Activated naive CD8-positive, alpha-beta T cell treated with anti-CD3 and anti-CD28 coated beads, Interleukin-2, amount 50 U/mL, for 16 hours (primary cell): ENCODE measurements around the gene GRAP.
"Not testable (repeated sequence)": the region's sequence is repeated elsewhere in the genome, so short reads cannot be mapped to it uniquely, and the experiment has no call there.

Experiments
- DNase-seq: peaks from one replicate; pipeline ENCODE4 v3.0.0-alpha.2; 2020; ENCODE audit warnings: low read depth, low spot score

Gene GRAP

DNA sequence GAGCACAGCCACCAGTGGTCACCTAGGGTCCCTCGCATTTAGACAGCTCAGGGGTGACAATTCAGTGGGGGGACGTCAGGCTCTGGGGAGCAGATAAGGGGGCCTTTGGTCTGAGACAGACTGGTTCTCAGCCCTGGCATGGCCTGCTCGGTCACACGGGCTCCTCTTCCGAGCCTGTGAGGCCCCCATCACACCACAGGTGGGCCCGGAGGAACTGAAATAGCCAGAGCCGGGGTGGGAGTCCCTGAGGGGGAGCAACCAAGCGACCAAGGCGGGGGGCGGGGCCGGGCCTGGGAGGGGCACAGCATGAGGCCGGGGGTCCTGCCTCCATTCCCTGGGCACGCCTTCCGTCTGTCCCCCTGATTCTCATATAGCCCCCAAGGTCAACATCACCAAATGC, 4.4 kb downstream of the GRAP start:
- DNase-seq, result not testable (repeated sequence)

DNA sequence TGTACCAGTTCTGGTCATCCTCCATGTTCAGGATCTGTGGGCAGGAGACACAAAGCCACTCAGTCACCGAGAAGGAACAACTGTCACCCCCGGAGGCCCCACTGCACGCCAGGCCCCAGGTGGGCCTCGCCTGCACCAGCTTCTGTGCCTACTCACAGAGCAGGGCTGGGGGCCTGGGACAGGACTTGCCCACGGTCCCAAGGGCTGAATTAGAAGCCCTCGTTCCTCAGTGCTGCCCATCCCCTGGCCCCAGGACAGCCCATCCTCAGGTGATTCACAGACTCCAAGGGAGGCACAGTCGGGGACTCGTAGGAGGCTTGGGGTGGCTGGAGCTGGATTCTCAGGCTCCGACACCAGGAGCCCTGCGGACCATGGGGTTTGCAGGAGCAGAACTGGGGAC, 4.9 kb downstream of the GRAP start:
- not testable (repeated sequence) for DNase-seq

DNA sequence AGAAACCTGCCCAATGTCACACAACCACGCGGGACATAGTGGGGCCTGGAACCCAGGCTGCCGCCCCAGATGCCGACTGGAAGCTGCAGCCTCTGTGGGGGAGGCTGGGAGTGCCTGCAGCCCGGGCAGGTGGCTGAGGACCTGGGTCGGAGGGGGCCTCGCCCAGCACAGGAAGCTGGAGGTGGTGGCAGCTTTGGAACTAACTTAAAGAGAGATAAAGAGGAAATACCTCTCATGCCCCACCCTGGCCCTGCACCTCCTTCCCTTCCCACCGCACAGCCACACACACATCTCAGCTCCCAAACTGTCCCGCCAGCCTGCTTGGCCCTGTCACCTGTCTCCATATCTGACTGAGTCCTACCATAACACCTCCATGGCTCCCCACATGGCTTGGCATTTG, 6.4 kb downstream of the GRAP start:
- not testable (repeated sequence) for DNase-seq

DNA sequence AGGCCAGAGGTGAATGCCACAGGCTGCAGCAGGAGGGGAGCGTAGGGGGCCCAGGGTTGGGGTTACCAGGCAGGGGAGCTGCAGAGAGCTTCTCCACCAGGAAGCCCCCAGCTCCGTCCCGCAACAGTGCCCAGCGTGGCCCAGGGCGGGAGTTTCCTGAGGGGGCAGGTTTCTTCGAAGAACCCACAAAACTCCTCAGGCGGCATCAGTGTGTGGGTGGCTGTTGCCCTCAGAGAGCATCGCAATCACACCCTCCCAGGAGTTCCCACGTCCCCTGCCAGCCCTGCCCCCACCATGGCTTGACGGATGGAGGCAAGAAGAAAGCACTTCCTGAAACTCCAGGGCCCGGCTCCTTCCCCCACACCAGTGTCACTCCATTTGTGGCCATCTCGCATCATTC, 8.0 kb downstream of the GRAP start:
- not testable (repeated sequence) for DNase-seq

DNA sequence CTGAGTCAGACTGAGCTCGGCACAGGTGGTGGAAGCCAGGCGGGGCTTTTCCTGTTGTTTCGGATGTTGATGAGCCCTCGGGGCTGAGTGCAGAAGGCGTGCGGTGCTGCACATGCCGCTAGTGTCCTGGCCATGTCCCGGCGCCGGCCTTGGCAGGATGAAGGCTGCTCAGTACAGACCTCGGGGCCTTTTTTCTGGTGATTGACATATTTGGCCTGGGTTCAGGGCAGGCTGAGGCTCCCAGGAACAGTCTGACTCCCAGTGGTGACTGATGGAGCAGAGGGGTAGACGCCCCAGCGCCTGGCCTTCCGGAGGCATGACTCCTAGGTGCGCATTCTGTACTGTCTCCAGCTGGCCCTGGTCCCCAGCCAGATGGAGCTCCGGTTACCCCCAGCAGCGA, 8.8 kb downstream of the GRAP start:
- DNase-seq, result not testable (repeated sequence)

DNA sequence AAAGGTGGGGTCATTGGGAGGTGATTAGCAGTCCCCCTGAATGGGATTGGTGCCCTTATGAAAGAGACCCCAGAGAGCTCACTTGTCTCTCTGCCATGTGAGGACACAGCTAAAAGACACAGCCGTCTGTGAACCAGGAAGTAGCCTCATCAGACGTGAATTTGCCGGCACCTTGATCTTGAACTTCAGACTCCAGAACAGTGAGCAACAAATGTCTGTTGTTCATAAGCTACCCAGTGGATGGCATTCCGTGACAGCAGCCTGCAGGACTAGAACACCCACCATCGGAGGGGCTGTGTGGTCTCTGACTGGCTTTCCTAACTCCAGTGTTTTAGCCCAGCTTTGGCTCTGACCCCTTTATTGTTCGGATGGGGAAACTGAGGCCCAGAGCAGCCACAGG, 9.2 kb downstream of the GRAP start:
- DNase-seq, result not testable (repeated sequence)

DNA sequence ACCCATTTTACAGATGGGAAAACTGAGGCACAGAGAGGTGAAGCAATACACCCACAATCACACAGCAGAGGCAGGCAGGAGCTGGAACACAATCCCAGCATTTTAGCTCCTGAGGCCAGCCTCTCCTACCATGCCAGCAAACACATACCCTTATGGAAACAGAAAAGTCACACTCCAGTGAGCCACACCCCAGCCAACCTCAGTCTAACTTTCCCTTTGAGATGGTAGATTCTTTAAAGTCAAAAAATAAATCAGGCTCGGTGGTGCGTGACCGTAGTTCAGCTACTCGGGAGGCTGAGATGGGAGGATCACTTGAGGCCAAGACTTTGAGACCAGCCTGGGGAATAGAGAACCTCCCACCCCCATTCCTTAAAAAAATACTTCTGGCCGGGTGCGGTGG, 10.6 kb downstream of the GRAP start:
- DNase-seq, result not testable (repeated sequence)

DNA sequence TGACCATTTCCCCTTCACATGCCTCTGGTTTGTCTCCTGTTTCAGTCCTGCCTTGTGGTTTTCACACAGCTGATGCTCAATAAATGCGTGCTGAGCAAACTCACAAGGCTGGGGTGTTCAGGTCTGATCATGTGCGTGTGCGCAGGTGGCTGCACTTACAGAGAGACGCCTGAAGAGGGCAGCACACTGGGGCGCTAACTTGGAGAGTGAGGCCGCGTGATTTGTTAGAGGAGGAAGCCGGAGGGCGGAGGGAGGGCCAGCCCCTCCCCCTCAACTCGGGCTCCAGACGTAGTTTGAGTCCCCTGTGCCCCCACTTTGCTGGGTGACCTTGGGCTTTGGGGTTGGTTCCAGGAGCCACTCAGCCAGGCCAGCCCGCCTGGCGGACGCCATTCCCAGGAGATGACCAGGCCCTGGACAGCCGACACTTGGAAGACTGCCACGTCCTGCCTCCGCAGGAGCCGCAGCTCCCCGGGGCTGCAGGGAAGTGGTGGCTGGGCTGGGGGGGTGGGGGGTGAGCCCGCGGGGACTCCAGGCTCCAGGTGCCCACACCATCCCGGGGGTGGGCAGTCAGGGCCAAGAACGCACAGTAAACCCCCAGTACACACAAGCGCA, 14.3 kb downstream of the GRAP start:
- not testable (repeated sequence) for DNase-seq

DNA sequence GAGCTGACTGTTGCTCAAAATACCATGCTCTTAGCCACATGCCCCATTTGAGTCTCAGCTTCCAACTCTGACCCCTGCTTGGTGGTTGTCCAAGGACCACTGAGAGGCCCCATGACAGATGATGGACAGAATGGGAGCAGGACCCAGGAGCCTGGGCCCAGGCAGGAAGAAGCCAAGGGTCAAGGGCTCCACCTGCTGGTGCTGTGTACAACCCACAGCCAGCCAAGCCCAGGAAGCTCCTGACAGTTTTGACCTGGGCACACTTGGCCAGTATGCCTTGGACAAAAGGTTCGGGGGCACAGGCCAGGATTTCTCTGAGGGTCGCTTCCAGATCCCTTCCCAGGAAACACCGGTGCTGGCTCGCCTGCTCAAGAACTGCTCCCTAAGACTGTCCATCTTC, 15.0 kb downstream of the GRAP start:
- not testable (repeated sequence) for DNase-seq

DNA sequence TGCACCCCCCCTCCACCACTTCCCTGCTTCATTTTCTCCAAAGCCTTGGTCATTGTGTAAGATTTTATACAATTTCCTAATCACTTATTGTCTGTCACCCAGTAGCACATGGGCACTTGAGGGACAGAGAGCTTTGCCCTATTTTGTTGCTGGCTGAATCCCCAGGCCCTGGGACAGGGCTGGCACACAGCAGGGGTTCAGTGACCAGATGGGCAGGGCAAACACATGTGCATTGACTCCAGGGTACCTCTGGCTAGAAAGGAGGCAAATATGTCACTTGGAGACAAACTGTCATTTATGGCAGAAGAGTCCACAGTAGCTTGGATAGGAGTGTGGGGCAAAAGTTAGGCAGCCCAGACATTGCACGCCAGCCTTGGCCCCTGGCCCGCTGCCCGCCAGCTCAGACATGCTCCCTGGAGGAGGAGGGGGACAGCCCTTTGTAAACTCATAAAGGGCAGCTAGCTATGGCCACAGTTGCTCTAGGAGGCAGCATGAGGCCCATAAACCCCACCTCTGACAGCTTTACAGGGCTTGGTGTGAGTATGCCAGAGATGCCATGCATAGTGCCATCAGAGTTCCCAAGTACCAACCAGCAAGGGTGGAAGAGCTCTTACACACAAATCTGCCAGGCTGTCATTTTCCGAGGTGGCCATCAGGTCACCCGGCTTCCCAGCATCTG, 15.8 kb downstream of the GRAP start:
- DNase-seq, result not testable (repeated sequence)

DNA sequence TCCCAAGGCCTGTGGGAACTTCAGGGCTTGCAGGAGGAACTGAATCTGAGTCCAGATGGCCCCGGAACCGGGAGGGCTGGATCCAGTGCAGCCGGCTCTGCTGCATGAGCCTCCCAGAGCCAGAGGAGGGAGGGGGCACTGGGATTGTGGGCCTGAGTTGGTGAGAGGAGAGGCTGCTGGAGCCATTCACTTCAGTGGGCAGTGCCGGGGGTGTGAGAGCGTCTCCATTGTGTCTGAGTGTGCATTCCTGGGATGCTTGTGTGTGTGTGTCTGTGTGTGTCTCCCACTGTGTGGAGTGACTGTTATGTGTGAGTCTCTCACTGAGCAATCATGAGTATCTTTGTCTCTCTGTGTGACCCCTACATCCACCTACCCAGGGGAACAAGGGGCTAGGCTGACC, 17.0 kb downstream of the GRAP start:
- not testable (repeated sequence) for DNase-seq

DNA sequence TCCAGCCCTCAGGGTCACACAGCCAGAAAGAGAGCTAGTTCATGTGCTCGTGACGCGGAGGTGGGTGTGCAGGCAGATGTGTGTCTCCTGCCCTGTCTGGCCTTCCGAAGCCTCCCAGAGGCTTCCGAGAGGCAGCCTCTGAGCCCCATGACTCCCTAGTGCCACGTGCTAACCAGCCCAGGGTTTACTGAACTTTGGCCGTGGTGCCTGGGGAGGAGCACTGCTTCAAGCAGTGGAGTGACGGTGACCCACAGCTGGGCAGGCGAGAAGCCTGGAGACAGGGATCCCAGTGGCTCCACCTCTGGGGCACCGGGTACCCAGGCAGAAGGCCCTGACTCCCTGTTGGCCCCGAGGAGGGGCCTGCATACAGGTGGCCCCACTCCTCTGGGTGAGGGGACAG, 18.1 kb downstream of the GRAP start:
- not testable (repeated sequence) for DNase-seq

DNA sequence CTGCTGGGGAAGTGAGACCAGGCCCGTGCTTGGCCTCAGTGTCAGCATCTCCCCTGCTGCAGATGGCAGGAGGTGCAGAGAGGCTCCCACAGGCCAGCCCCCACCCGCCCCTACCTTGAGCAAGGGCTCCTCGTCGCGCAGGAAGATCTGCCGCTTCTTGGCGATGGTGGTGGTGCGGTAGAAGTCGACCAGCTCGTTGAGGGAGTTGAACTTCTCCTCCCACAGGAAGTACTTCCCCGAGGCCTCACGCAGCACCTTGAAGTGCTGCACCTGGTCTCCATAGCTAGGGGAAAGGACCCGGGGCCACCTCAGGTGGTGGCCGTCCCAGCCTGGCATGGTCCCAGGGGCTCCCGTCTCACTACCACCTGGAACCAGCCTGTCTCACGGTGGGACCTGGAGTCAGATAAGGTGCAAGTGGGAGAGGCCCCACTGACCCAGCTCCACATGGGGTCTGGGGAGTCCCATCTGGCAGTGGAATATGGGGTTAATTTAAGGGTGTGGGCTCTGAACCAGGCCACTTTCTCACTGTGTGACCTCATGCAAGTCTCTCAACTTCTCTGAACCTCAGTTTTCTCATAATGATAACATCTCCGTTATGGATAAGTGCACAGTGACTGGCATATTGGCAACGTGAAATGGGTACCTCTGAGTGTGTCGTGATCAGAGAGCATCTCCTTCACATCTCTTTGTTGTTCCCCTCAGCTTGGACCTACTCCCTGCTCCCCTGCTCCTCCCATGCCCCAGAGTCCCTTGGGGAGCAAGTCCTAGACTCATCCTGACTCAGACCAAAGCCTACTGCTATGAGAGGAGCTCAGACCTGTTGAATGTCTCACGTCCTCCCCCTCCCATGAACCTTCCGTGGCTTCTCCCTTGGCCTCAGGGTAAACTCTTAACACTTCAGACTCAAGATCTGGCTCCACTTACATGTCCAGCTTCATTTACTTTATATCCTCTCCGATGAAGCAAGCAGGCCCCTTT, 22.4 kb downstream of the GRAP start:
- no peak for DNase-seq

DNA sequence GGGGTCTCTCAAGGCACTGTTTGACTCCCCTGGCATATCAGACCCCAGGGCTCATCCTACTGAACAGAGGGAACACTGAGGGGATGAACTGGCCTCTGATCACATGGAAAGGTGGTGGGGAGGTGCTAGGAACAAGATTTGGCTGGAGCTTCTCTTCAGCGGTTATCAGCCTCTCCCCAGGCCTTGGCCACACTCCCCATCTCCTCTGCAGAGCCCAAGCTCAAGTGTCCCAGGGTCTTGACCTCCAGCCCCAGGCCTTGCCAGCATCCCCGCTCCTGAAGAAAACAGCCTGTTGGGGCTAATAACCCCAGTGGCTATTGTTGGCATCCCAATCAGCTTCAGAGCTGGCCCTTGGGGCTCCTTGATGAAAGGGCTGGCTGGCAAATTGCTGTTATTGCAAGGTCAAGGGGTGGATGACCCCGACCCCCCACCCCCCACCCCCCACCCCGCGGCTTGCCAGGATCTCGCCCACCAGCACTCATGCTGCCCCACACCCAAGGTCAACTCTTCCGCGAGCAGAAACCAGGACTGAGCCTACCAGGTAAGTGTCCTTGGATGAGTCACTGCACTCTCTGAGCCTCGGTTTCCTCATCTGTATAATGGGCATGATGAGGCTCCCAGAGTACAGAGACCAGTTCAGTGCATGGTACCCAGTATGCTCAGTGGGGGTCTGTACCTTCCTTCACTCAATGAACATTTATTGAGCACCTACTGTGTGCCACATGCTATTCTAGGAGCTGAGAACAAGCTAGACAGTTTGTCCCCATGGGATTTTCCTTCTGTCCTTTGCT, 23.4 kb downstream of the GRAP start:
- DNase-seq, result no peak

DNA sequence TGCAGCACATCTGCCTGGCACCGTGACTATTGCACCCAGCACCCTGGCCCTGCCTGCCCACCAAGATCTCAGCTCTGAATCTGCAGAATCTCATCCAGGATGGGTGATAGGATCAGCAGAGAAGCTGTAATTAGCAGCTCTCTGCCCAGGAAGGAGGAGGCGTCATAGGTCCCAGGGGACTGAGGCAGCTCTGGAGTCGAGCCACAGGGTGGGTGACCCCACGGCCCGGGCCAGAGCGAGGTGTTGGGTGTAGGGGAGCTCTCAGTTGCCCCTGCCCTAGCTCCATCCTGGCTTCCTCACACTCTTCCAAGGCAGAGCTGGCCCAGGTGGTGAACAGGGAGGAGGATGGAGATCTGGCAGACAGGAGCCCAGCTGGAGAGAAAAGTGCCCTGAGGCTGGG, 24.0 kb downstream of the GRAP start:
- DNase-seq, result no peak

DNA sequence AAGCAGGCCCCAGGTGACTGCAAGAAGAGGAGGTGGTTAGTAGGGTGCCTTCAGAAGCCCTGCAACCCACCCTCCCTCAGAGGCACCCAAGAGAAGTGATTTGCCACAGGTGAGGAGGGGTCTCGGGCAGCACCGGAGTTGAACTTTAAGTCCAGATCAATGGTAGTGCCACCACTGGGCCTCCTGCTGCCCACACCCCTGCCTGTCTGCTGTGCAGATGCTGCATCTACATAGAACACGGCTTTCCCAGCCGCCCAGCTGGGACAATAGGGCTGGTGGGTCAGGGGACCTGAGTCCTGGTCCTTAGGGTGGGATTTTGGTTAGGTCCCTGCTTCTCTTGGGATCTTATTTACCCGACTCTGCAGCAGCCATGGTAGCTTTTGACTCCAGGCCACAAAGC, 24.6 kb downstream of the GRAP start:
- no peak for DNase-seq

DNA sequence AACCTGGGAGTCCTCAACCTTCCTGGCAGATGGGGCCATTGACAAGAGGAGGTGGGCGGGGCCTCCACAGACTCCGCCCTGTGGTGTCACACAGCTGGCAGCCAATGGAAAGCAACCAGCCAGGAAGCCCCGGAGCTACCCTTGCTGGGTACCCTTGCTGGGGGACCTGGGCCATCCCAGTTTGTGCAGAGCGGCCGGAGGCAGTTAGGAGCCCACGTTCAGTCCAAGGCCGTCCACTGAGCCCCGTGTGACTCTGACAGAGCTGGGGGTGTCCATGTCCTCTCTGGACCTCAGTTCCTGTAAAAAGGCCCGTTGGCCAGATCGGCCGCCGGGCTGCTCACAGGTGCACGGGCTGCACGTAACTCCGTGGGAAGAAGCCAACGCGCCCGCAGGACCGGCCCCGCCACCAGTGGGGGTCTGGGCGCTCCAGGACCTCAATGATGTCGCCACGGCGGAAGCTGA, 25.1 kb downstream of the GRAP start:
- DNase-seq, result no peak

DNA sequence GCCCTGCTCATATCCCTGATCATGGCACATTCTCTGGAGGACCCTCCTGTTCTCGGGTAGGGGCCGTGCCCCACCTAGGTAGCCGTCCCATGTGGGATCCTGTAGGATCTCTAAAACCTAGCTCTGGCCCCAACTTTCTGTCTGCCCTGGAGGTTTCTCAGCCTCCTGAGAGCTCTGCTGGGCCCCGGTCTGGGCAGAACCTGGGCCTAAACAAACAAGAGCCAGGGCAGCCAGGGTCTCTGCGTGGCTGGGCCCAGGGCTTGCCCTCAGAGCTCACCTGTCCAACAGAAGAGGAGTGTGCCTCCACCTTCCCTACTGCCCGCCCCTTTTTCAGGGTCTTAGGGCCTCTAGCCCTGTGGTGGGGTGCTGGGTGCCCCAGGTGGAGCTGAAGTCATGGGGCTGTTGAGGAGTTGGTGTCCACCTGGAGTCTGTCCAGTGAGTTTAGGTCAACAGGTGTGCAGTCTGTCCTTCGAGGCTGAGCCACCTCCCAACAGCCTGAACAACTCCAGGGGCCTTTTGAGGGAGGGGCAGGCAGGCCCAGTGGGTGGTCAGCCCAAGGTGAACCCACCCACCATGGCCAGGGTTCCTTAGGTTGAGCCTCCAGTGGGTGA, 25.6 kb downstream of the GRAP start:
- DNase-seq, result not testable (repeated sequence)

DNA sequence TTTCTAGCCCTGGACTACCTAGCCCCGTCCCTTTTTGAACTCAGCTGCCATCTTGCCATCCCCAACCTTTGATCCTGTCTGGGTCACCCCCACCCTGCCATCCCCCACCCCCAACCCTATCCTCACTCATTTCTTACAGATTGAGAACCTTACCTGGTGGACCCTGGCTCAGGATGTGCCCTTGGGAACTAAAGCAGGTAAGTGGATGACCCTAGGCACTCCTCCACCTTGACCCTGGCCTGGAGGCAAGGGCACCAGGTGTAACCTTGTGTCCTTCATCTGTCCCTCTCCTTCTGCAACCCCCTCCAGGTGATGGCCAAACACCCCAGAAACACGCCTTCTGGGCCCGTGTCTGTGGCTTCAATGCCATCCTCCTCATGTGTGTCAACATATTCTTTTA, 26.7 kb downstream of the GRAP start:
- DNase-seq, result no peak

DNA sequence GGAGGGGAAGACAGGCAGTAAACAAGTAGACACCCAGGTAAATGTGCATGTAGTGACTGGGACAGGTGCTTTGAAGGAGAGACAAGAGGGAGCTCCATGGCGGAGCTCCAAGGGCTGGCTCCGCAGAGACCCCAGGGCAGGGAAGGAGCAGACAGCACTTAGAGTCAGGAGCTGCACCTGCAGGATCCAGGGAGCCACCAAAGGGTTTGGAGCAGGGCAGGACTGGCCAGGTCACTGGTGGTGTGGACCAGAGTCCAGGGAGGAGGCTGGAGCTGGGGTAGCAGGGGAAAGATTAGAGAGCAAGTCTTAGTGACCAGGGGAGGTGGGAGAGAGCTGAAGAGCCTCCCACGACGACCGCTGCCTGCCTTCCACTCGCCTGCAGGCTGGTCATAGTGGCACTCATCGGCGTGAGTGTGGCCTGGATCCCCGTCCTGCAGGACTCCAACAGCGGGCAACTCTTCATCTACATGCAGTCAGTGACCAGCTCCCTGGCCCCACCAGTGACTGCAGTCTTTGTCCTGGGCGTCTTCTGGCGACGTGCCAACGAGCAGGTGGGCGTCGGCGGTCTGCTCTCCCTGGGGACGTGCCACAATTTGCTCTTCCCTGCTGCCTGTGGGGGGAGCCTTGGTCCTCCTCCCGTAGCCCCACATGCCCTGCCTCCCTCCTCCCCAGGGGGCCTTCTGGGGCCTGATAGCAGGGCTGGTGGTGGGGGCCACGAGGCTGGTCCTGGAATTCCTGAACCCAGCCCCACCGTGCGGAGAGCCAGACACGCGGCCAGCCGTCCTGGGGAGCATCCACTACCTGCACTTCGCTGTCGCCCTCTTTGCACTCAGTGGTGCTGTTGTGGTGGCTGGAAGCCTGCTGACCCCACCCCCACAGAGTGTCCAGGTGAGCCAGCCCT, 27.5 kb downstream of the GRAP start:
- DNase-seq, result no peak
